ENCODE data around the gene KIR2DL1.

Gene KIR2DL1

DNA sequence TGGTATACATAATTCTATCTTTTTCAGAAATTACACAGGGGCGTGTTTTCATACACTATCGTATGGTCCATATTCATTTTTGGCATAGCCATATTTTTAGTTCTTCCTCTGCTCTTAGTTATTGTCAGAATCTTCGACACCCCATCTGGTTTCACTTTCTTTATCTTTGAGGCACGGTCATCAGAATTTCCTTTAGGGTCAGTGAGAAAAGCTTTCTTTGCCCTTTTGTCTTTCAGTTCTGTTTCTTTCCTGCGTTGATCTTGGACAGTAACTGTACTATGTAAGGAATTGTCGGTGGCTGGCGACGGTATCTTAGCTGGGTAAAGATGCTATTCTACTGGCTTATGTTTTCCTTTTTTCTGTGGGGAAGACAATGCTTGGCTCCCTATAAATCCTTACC is 23.2 kb downstream of the KIR2DL1 start:
- Histone ChIP-seq H3K4me1 (ENCODE audit: control insufficient read depth, insufficient read depth, low read length) (no peaks in the 10 kb centered on the region), H3K27ac (ENCODE audit: extremely low read depth, low read depth, low read length) (no peak overlapping the region), H3K9me3 (ENCODE audit: control insufficient read depth, insufficient read depth, low read depth, low read length) (no peaks in the 10 kb centered on the region), H3K4me3 (ENCODE audit: low read depth, low read length) (no peak overlapping the region), H3K36me3 (ENCODE audit: control insufficient read depth in 2 of 2, insufficient read depth in 1 of 2, low read length in 2 of 2) (no peaks in the 10 kb centered on the region)
- POLR2A ChIA-PET, result no interaction called here
- TF ChIP-seq, protein P1, sequence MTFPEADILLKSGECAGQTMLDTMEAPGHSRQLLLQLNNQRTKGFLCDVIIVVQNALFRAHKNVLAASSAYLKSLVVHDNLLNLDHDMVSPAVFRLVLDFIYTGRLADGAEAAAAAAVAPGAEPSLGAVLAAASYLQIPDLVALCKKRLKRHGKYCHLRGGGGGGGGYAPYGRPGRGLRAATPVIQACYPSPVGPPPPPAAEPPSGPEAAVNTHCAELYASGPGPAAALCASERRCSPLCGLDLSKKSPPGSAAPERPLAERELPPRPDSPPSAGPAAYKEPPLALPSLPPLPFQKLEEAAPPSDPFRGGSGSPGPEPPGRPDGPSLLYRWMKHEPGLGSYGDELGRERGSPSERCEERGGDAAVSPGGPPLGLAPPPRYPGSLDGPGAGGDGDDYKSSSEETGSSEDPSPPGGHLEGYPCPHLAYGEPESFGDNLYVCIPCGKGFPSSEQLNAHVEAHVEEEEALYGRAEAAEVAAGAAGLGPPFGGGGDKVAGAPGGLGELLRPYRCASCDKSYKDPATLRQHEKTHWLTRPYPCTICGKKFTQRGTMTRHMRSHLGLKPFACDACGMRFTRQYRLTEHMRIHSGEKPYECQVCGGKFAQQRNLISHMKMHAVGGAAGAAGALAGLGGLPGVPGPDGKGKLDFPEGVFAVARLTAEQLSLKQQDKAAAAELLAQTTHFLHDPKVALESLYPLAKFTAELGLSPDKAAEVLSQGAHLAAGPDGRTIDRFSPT (tag by site-specific recombination; IDR thresholded peaks at IDR 0.05), result no peak
- TF ChIP-seq ZNF561 (tag by site-specific recombination; IDR thresholded peaks at IDR 0.05; ENCODE audit: borderline replicate concordance), result no peak
- no peak for TF ChIP-seq ZNF239 (tag by site-specific recombination; IDR thresholded peaks at IDR 0.05)
- no peak for TF ChIP-seq ZFHX2 (tag by site-specific recombination; conservative IDR thresholded peaks at IDR 0.05)
- CTCF ChIA-PET, result no interaction called here

- Histone ChIP-seq H3K36me3 (ENCODE audit: control insufficient read depth in 2 of 2, insufficient read depth in 1 of 2, low read length in 2 of 2) (no peaks in the 10 kb centered on the region), H3K4me3 (ENCODE audit: low read depth, low read length) (no peak overlapping the region), H3K27ac (ENCODE audit: extremely low read depth, low read depth, low read length) (no peak overlapping the region), H3K9me3 (ENCODE audit: control insufficient read depth, insufficient read depth, low read depth, low read length) (no peaks in the 10 kb centered on the region), H3K4me1 (ENCODE audit: control insufficient read depth, insufficient read depth, low read length) (no peaks in the 10 kb centered on the region)
- no peak for TF ChIP-seq ZNF239 (tag by site-specific recombination; IDR thresholded peaks at IDR 0.05)
- TF ChIP-seq HOXC10 (CRISPR knock-in tag; IDR thresholded peaks at IDR 0.05), result no peak
- TF ChIP-seq, protein P2, sequence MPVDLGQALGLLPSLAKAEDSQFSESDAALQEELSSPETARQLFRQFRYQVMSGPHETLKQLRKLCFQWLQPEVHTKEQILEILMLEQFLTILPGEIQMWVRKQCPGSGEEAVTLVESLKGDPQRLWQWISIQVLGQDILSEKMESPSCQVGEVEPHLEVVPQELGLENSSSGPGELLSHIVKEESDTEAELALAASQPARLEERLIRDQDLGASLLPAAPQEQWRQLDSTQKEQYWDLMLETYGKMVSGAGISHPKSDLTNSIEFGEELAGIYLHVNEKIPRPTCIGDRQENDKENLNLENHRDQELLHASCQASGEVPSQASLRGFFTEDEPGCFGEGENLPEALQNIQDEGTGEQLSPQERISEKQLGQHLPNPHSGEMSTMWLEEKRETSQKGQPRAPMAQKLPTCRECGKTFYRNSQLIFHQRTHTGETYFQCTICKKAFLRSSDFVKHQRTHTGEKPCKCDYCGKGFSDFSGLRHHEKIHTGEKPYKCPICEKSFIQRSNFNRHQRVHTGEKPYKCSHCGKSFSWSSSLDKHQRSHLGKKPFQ (tag by site-specific recombination; IDR thresholded peaks at IDR 0.05), result no peak
- no peak for TF ChIP-seq KLF7 (tag by site-specific recombination; IDR thresholded peaks at IDR 0.05; ENCODE audit: borderline replicate concordance)
- TF ChIP-seq, protein P3, sequence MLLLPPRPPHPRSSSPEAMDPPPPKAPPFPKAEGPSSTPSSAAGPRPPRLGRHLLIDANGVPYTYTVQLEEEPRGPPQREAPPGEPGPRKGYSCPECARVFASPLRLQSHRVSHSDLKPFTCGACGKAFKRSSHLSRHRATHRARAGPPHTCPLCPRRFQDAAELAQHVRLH (tag by site-specific recombination; IDR thresholded peaks at IDR 0.05), result no peak
- no peak for TF ChIP-seq MEIS1 (CRISPR knock-in tag; IDR thresholded peaks at IDR 0.05; ENCODE audit: borderline replicate concordance)
- TF ChIP-seq GLI2 (tag by site-specific recombination; IDR thresholded peaks at IDR 0.05; ENCODE audit: borderline replicate concordance, low read depth), result no peak
- TF ChIP-seq SALL2 (tag by site-specific recombination; IDR thresholded peaks at IDR 0.05; ENCODE audit: borderline replicate concordance), result no peak
- TF ChIP-seq BCL6B (tag by site-specific recombination; IDR thresholded peaks at IDR 0.05), result no peak
- no peak for TF ChIP-seq EGR2 (tag by site-specific recombination; IDR thresholded peaks at IDR 0.05; ENCODE audit: low read depth)
- no peak for TF ChIP-seq SP7 (tag by site-specific recombination; IDR thresholded peaks at IDR 0.05)
- ChIA-PET CTCF (no interaction called here), POLR2A (no interaction called here)
Observed at GRCh38 chr19:54795758-54796157, 26.2 kb downstream of the KIR2DL1 start.

- H3K27ac ChIP-seq (ENCODE audit: extremely low read depth, low read depth, low read length), result no peak within 1 kb of the TSS
- no peaks in the 10 kb centered on the region for H3K9me3 ChIP-seq (ENCODE audit: control insufficient read depth, insufficient read depth, low read depth, low read length)
- POLR2A ChIA-PET, result no interaction called here
- H3K36me3 ChIP-seq (ENCODE audit: control insufficient read depth in 2 of 2, insufficient read depth in 1 of 2, low read length in 2 of 2), result no peaks in the 10 kb centered on the region
- no peak for TF ChIP-seq ZNF785 (tag by site-specific recombination; IDR thresholded peaks at IDR 0.05)
- CTCF ChIA-PET, result interaction anchor here (0.8 kb wide), 1 partner anchor 78 kb away, joined by 3 read pairs; no protein-coding TSS in a partner anchor
- no peaks in the 10 kb centered on the region for H3K4me1 ChIP-seq (ENCODE audit: control insufficient read depth, insufficient read depth, low read length)
- no peak within 1 kb of the TSS for H3K4me3 ChIP-seq (ENCODE audit: low read depth, low read length)
Observed at GRCh38 chr19:54803410-54803809, 33.8 kb downstream of the KIR2DL1 start, which contains the start of gene KIR2DL4. TSS of gene KIR2DL4 (plus strand) at chr19:54803610. CDS start at chr19:54803652, 42 bp downstream.

Data from HEK293 (cell line).